HL-60 (cell line): ENCODE data around the gene DIAPH3.

Experiments used
- DNase-seq, 2 experiments: peaks; one replicate each; pipeline ENCODE4 v3.0.0-alpha.2; 2010 to 2020; ENCODE audit warnings: low read depth in 1 of 2, low spot score in 1 of 2
- H3K27ac ChIP-seq: fragments of 250-450 bp; sonication (Bioruptor Pico); replicated peaks from 2 replicates; pipeline ENCODE4 v1.5.1; 2020; ENCODE audit warnings: mild to moderate bottlenecking, moderate library complexity
- H3K27me3 ChIP-seq: fragments of 250-450 bp; sonication (Bioruptor Pico); 2 replicates; pipeline ENCODE4 v1.5.1; 2021; ENCODE audit warnings: mild to moderate bottlenecking, moderate library complexity; ENCODE audit not compliant: insufficient read depth, poor library complexity, severe bottlenecking
- H3K4me3 ChIP-seq: replicated peaks from 2 replicates; pipeline ENCODE4 v1.5.1; 2011; ENCODE audit warnings: mild to moderate bottlenecking, control low read depth, low read length; ENCODE audit not compliant: insufficient read depth
- GABPA ChIP-seq: IDR thresholded peaks from 2 replicates; pipeline ENCODE4 v1.6.1; 2012; ENCODE audit warnings: low read depth
- POLR2AphosphoS5 ChIP-seq: IDR thresholded peaks from 2 replicates; pipeline ENCODE4 v1.6.1; 2012; ENCODE audit warnings: low read depth
- SPI1 ChIP-seq: IDR thresholded peaks from 2 replicates; pipeline ENCODE4 v1.6.1; 2012; ENCODE audit warnings: low read depth, mild to moderate bottlenecking, borderline replicate concordance
- TF ChIP-seq, protein P1 (sequence below): IDR thresholded peaks from one replicate; pipeline ENCODE4 v1.5.1; 2011; ENCODE audit warnings: low read length, control low read depth, inconsistent platforms; ENCODE audit not compliant: insufficient read depth
- TF ChIP-seq, protein P2 (sequence below): IDR thresholded peaks from 2 replicates; pipeline ENCODE4 v1.6.1; 2012; ENCODE audit warnings: low read depth; ENCODE audit not compliant: insufficient replicate concordance

The DIAPH3 gene

DNA sequence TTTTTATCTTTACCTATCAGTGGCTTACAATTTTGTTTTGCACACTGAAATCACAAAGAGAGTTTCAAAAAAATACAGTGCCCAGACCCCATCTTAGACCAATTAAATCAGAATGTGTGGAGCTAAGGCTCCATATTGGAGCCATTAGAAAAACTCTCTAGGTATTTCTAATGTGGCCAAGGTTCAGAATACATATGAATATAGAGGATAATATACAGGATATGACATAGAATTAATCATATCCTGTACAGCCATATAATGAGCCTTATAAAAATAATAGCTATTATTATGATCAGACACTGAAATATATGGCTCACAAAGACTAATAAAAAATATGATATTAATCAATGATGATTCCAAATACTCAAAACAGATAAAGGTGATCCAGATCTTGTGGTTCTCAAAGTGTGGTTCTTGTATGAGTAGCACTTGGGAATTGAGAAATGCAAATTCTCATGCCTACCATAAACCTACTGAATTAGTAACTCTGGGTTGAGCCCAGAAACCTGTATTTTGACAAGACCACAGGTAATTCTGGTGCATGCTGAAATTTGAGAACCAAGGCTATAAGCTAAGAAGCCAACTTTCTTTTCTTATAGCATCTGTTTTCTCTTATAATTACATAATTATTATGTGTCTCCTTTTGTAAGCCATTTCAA lies 408.0 kb downstream of the DIAPH3 start:
- TF ChIP-seq GABPA (no peak), POLR2AphosphoS5 (no peak), SPI1 (no peak)
- TF ChIP-seq, protein P1, sequence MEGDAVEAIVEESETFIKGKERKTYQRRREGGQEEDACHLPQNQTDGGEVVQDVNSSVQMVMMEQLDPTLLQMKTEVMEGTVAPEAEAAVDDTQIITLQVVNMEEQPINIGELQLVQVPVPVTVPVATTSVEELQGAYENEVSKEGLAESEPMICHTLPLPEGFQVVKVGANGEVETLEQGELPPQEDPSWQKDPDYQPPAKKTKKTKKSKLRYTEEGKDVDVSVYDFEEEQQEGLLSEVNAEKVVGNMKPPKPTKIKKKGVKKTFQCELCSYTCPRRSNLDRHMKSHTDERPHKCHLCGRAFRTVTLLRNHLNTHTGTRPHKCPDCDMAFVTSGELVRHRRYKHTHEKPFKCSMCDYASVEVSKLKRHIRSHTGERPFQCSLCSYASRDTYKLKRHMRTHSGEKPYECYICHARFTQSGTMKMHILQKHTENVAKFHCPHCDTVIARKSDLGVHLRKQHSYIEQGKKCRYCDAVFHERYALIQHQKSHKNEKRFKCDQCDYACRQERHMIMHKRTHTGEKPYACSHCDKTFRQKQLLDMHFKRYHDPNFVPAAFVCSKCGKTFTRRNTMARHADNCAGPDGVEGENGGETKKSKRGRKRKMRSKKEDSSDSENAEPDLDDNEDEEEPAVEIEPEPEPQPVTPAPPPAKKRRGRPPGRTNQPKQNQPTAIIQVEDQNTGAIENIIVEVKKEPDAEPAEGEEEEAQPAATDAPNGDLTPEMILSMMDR, result no peak
- TF ChIP-seq, protein P2, sequence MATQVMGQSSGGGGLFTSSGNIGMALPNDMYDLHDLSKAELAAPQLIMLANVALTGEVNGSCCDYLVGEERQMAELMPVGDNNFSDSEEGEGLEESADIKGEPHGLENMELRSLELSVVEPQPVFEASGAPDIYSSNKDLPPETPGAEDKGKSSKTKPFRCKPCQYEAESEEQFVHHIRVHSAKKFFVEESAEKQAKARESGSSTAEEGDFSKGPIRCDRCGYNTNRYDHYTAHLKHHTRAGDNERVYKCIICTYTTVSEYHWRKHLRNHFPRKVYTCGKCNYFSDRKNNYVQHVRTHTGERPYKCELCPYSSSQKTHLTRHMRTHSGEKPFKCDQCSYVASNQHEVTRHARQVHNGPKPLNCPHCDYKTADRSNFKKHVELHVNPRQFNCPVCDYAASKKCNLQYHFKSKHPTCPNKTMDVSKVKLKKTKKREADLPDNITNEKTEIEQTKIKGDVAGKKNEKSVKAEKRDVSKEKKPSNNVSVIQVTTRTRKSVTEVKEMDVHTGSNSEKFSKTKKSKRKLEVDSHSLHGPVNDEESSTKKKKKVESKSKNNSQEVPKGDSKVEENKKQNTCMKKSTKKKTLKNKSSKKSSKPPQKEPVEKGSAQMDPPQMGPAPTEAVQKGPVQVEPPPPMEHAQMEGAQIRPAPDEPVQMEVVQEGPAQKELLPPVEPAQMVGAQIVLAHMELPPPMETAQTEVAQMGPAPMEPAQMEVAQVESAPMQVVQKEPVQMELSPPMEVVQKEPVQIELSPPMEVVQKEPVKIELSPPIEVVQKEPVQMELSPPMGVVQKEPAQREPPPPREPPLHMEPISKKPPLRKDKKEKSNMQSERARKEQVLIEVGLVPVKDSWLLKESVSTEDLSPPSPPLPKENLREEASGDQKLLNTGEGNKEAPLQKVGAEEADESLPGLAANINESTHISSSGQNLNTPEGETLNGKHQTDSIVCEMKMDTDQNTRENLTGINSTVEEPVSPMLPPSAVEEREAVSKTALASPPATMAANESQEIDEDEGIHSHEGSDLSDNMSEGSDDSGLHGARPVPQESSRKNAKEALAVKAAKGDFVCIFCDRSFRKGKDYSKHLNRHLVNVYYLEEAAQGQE, result no peak
- no peak overlapping the region for H3K4me3 ChIP-seq

DNA sequence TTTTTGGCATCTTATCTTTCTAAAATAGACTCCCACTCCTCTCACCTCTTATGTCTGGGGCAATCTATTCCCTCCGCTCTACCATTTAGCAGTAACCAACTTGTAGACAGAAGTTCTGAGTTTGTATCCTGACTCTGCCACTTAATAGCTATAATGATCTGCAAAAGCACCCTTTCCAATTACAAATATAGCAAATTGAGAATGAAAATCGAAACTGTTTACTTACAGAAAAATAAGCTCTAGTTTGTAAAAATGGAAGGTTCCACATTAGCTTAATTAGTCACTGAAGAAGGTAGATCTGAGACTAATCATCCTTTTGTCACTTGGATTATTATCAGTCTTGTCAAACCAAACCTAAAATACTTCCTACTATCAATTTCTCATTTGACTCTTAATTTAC lies 409.3 kb downstream of the DIAPH3 start:
- H3K27ac ChIP-seq, result no peak overlapping the region

More for the DNA sequence above, 408.0 kb downstream of the DIAPH3 start:
- no peak overlapping the region for H3K27ac ChIP-seq
- no peaks in the 10 kb centered on the region for H3K27me3 ChIP-seq
- no peak for DNase-seq

DNA sequence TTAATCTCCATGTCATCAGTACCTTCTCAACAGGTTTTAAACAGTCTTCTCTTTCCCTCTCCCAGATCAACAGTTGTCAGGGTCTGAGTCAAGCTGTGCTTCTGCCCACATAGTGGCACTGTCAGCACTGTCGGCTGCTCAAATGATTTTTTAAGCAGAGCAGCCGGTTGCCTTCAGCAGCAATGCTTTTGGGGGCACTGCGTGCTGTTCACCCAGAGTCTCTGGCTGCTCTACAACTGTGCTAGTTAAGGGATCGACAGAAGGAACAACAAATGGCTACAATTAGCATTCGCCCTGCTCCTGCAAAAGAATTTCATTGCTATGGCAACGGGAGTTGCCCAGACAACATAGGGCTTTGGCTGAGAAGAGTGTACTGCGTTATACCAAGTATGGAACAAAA lies 412.9 kb downstream of the DIAPH3 start:
- Histone ChIP-seq H3K27me3 (no peaks in the 10 kb centered on the region), H3K4me3 (no peak overlapping the region), H3K27ac (no peak overlapping the region)
- TF ChIP-seq SPI1, result no peak
- TF ChIP-seq, protein P2, result no peak
- no peak for TF ChIP-seq POLR2AphosphoS5
- no peak for TF ChIP-seq GABPA
- TF ChIP-seq, protein P1, result no peak
- no peak for DNase-seq

More for the DNA sequence above, 409.3 kb downstream of the DIAPH3 start:
- Histone ChIP-seq H3K27me3 (no peaks in the 10 kb centered on the region), H3K4me3 (no peak overlapping the region)
- DNase-seq, result no peak
- TF ChIP-seq GABPA (no peak), POLR2AphosphoS5 (no peak), SPI1 (no peak)
- TF ChIP-seq, protein P1, result no peak
- TF ChIP-seq, protein P2, result no peak
